ENCODE measurements around the gene TNPO1. TPM values are rescaled to one million over a fixed set of nuclear protein-coding genes. Genes with fewer than 3 reads are reported as not detected.
A peak's percentile ranks its signal among the peaks of the same experiment; 100 is the strongest.

Gene TNPO1
- total and polyA plus RNA-seq, 9 of the 15 experiments (the other 6 are each of a cell fraction or from before 2014, with no cell fraction given) = 20.8 to 176 (median 97.9) TPM

DNA sequence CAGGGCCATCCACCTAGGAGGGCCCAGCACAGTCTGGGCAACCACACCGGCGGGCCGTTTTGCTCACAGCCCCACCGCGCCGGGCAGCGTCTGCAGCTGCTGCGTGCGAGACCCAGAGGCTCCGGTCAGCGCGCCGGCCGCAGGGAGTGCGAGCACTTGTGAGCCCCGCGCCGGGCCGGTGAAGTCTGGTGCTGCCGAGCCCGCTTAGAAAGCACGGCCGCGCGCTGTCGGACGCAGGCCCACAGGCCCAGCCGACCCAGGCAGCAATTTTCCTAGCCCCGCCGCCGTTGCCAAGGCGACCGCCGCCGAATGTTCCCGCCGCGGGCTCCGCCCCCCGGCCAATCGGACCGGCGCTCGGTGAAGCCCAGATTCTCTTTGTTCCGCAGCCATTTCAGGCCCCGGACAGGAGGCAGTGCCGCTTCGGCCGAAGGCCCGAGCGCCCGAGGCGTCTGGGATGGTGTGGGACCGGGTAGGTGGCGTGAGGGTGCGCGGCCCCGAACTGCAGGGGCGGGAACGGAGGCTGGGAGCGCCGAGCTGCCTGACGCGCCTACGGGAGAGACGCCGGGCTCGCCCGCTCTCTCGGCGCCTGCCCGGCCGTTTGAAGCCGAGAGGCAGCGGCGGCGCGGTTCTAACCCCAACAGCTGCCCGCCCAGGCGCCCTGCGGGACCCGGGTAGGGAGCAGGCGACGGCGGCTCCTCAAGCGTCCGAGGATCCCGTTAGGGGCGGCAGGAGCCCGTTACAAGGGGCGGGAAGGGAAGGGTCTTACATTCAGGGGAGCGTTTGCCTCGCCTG, at the start of gene TNPO1 (continued):
- TF ChIP-seq ZNF561 (CRISPR knock-in tag; conservative IDR thresholded peaks at IDR 0.05) = 0 out of 2 replicates have a peak, but pooled peaks have one; percentile 24
- TF ChIP-seq SRSF9 (IDR thresholded peaks at IDR 0.05; ENCODE audit: borderline replicate concordance, low read depth, low read length) = no peak
- no peak for TF ChIP-seq ZNF707 (CRISPR knock-in tag; conservative IDR thresholded peaks at IDR 0.05)
- no peak for TF ChIP-seq TRIM24 (IDR thresholded peaks at IDR 0.05)
- TF ChIP-seq, protein P1, sequence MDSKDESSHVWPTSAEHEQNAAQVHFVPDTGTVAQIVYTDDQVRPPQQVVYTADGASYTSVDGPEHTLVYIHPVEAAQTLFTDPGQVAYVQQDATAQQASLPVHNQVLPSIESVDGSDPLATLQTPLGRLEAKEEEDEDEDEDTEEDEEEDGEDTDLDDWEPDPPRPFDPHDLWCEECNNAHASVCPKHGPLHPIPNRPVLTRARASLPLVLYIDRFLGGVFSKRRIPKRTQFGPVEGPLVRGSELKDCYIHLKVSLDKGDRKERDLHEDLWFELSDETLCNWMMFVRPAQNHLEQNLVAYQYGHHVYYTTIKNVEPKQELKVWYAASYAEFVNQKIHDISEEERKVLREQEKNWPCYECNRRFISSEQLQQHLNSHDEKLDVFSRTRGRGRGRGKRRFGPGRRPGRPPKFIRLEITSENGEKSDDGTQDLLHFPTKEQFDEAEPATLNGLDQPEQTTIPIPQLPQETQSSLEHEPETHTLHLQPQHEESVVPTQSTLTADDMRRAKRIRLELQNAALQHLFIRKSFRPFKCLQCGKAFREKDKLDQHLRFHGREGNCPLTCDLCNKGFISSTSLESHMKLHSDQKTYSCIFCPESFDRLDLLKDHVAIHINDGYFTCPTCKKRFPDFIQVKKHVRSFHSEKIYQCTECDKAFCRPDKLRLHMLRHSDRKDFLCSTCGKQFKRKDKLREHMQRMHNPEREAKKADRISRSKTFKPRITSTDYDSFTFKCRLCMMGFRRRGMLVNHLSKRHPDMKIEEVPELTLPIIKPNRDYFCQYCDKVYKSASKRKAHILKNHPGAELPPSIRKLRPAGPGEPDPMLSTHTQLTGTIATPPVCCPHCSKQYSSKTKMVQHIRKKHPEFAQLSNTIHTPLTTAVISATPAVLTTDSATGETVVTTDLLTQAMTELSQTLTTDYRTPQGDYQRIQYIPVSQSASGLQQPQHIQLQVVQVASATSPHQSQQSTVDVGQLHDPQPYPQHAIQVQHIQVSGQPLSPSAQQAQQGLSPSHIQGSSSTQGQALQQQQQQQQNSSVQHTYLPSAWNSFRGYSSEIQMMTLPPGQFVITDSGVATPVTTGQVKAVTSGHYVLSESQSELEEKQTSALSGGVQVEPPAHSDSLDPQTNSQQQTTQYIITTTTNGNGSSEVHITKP (IDR thresholded peaks at IDR 0.05; ENCODE audit: partially characterized antibody) = no peak
- TF ChIP-seq, protein P2, sequence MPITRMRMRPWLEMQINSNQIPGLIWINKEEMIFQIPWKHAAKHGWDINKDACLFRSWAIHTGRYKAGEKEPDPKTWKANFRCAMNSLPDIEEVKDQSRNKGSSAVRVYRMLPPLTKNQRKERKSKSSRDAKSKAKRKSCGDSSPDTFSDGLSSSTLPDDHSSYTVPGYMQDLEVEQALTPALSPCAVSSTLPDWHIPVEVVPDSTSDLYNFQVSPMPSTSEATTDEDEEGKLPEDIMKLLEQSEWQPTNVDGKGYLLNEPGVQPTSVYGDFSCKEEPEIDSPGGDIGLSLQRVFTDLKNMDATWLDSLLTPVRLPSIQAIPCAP (CRISPR knock-in tag; IDR thresholded peaks at IDR 0.05; ENCODE audit: borderline replicate concordance) = no peak
- TF ChIP-seq, protein P3, sequence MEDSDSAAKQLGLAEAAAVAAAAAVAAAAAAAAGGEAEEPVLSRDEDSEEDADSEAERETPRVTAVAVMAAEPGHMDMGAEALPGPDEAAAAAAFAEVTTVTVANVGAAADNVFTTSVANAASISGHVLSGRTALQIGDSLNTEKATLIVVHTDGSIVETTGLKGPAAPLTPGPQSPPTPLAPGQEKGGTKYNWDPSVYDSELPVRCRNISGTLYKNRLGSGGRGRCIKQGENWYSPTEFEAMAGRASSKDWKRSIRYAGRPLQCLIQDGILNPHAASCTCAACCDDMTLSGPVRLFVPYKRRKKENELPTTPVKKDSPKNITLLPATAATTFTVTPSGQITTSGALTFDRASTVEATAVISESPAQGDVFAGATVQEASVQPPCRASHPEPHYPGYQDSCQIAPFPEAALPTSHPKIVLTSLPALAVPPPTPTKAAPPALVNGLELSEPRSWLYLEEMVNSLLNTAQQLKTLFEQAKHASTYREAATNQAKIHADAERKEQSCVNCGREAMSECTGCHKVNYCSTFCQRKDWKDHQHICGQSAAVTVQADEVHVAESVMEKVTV (CRISPR knock-in tag; IDR thresholded peaks at IDR 0.05) = peak; percentile 58
- TF ChIP-seq, protein P4, sequence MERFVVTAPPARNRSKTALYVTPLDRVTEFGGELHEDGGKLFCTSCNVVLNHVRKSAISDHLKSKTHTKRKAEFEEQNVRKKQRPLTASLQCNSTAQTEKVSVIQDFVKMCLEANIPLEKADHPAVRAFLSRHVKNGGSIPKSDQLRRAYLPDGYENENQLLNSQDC (CRISPR knock-in tag; IDR thresholded peaks at IDR 0.05) = peak; percentile 77; the same call in 1 of the 2 replicates
- TF ChIP-seq KDM4B (IDR thresholded peaks at IDR 0.05; ENCODE audit: borderline replicate concordance in 2 of 2, low read depth in 1 of 2) = 0 out of 4 replicates have a peak, but pooled peaks of 1 of the 2 experiments have one; percentile 31
- no peak for TF ChIP-seq MCM3 (IDR thresholded peaks at IDR 0.05)
- no peak for TF ChIP-seq MEF2A (IDR thresholded peaks at IDR 0.05; ENCODE audit: control insufficient read depth, low read depth, low read length)
- peak; percentile 62; the same call in 1 of the 2 replicates for TF ChIP-seq TARDBP (IDR thresholded peaks at IDR 0.05)
- TF ChIP-seq ZBED1 (IDR thresholded peaks at IDR 0.05) = no peak; the same call in 1 of the 2 replicates
- no peak for TF ChIP-seq RFX5 (IDR thresholded peaks at IDR 0.05; ENCODE audit: low read depth, low read length)
- no peak for TF ChIP-seq ETV1 (tag; conservative IDR thresholded peaks at IDR 0.05; ENCODE audit: low read depth)
- peak; percentile 85 for TF ChIP-seq L3MBTL2 (IDR thresholded peaks at IDR 0.05)
- peak; percentile 92 for TF ChIP-seq RBBP5 (IDR thresholded peaks at IDR 0.05; ENCODE audit: borderline replicate concordance, insufficient read depth, low read length, poor library complexity, severe bottlenecking)
- peak; percentile 60 for TF ChIP-seq PCBP1 (IDR thresholded peaks at IDR 0.05; ENCODE audit: low read depth, low read length, poor library complexity, severe bottlenecking)
- TF ChIP-seq EGR1 (conservative IDR thresholded peaks at IDR 0.05) = peak; percentile 47
- 0 out of 2 replicates have a peak, but pooled peaks have one; percentile 60 for TF ChIP-seq E2F3 (CRISPR knock-in tag; IDR thresholded peaks at IDR 0.05)
